Smooth muscle cell (in vitro differentiated cells): ENCODE measurements around the gene CCDC63. TPM values are rescaled to one million over a fixed set of nuclear protein-coding genes. Genes with fewer than 3 reads are reported as not detected.

ENCODE experiments used
- DNase-seq: peaks from one replicate; lab custom pipeline; 2025; ENCODE audit not compliant: unreplicated experiment; lab: John Stamatoyannopoulos, UW
- H2AFZ ChIP-seq: fragments of 200-600 bp; sonication (generic); 2 replicates; pipeline ENCODE4 v1.6.0; 2016; ENCODE audit warnings: antibody characterized with exemption, low read depth, mild to moderate bottlenecking
- H3F3A ChIP-seq: fragments of 200-600 bp; sonication (generic); 2 replicates; pipeline ENCODE4 v1.6.0; 2017; ENCODE audit warnings: antibody characterized with exemption, low read depth
- H3K27ac ChIP-seq: fragments of 200-600 bp; sonication (generic); 2 replicates; pipeline ENCODE4 v1.5.1; 2016; ENCODE audit warnings: low read depth, mild to moderate bottlenecking
- H3K27me3 ChIP-seq: fragments of 200-600 bp; sonication (generic); 2 replicates; pipeline ENCODE4 v1.6.1; 2016; ENCODE audit warnings: low read depth, mild to moderate bottlenecking
- H3K36me3 ChIP-seq: fragments of 200-600 bp; sonication (generic); 2 replicates; pipeline ENCODE4 v1.5.1; 2016; ENCODE audit warnings: low read depth
- H3K4me1 ChIP-seq: fragments of 200-600 bp; sonication (generic); 2 replicates; pipeline ENCODE4 v1.5.1; 2016; ENCODE audit warnings: low read depth
- H3K4me2 ChIP-seq: fragments of 200-600 bp; sonication (generic); 2 replicates; pipeline ENCODE4 v1.6.0; 2016; ENCODE audit warnings: mild to moderate bottlenecking
- H3K4me3 ChIP-seq: fragments of 200-600 bp; sonication (generic); 2 replicates; pipeline ENCODE4 v1.5.1; 2016; ENCODE audit warnings: mild to moderate bottlenecking
- H3K79me2 ChIP-seq: fragments of 200-600 bp; sonication (generic); 2 replicates; pipeline ENCODE4 v1.6.0; 2016; ENCODE audit warnings: low read depth, mild to moderate bottlenecking
- H3K9ac ChIP-seq: fragments of 200-600 bp; sonication (generic); 2 replicates; pipeline ENCODE4 v1.6.0; 2016; ENCODE audit warnings: low read depth
- H3K9me3 ChIP-seq: fragments of 200-600 bp; sonication (generic); replicated peaks from 2 replicates; pipeline ENCODE4 v1.5.1; 2016; ENCODE audit warnings: low read depth
- H4K20me1 ChIP-seq: fragments of 200-600 bp; sonication (generic); 2 replicates; pipeline ENCODE4 v1.6.0; 2016; ENCODE audit warnings: low read depth
- CTCF ChIP-seq: fragments of 200-600 bp; sonication (generic); IDR thresholded peaks from 2 replicates; pipeline ENCODE4 v1.5.1; 2017; ENCODE audit warnings: borderline replicate concordance, mild to moderate bottlenecking, antibody characterized with exemption; ENCODE audit not compliant: insufficient read depth, poor library complexity, severe bottlenecking
- WGBS: methylation state at CpG from one replicate; pipeline ENCODE4 v1.1.7; 2016; ENCODE audit warnings: low lambda C conversion rate; 5-methylcytosine and 5-hydroxymethylcytosine counted together
- polyA plus RNA-seq: library from polyadenylated mRNA; unstranded; fragments of >200 nt; fragmentation: Nextera tagmentation; extraction: Ambion mirVana; gene quantifications from 2 replicates; pipeline ENCODE4 v1.2.1, GENCODE V29; 2016
- total RNA-seq: library from RNA; depleted of rRNA; stranded (reverse); fragments of >200 nt; gene quantifications from 2 replicates; pipeline ENCODE4 v1.2.3, GENCODE V29; 2014

Gene CCDC63
- total and polyA plus RNA-seq, 2 experiments from 2014 or later = not detected

- WGBS = 95% methylated on average over 16 of the region's 16 CpGs
These were observed 86.7 kb downstream of the CCDC63 start for GRCh38 chr12:110933326-110933974.

GRCh38 chr12:110934093-110934852 is 87.5 kb downstream of the CCDC63 start:
- Histone ChIP-seq H3K79me2 (no peaks in the 10 kb centered on the region), H3K4me3 (no peak overlapping the region)

More at GRCh38 chr12:110933326-110933974, 86.7 kb downstream of the CCDC63 start:
- H3K4me3 ChIP-seq = no peak overlapping the region
- no peak overlapping the region for H2AFZ ChIP-seq
- no peak for DNase-seq
- H3K27ac ChIP-seq = no peak overlapping the region
- H3K9me3 ChIP-seq = no peaks in the 10 kb centered on the region
- no peaks in the 10 kb centered on the region for H3K36me3 ChIP-seq
- H3F3A ChIP-seq = no peaks in the 10 kb centered on the region
- TF ChIP-seq CTCF = no peak
- peaks cover 10% of the 10 kb centered on the region for H3K27me3 ChIP-seq
- H3K4me1 ChIP-seq = no peaks in the 10 kb centered on the region
- H4K20me1 ChIP-seq = no peaks in the 10 kb centered on the region
- H3K9ac ChIP-seq = no peak overlapping the region
- no peaks in the 10 kb centered on the region for H3K79me2 ChIP-seq
- no peak overlapping the region for H3K4me2 ChIP-seq

GRCh38 chr12:110935588-110935987 is 88.8 kb downstream of the CCDC63 start:
- Histone ChIP-seq H3F3A (no peaks in the 10 kb centered on the region), H2AFZ (no peak overlapping the region), H3K79me2 (no peaks in the 10 kb centered on the region), H3K9me3 (no peaks in the 10 kb centered on the region), H4K20me1 (no peaks in the 10 kb centered on the region), H3K4me1 (no peaks in the 10 kb centered on the region), H3K27me3 (peaks cover 10% of the 10 kb centered on the region), H3K4me2 (no peak overlapping the region), H3K27ac (no peak overlapping the region), H3K9ac (no peak overlapping the region), H3K36me3 (no peaks in the 10 kb centered on the region), H3K4me3 (no peak overlapping the region)
- WGBS = 83% methylated on average over 4 of the region's 4 CpGs
- TF ChIP-seq CTCF = no peak
- DNase-seq = no peak

More at GRCh38 chr12:110934093-110934852, 87.5 kb downstream of the CCDC63 start:
- H3K9me3 ChIP-seq = no peaks in the 10 kb centered on the region
- no peaks in the 10 kb centered on the region for H4K20me1 ChIP-seq
- no peak overlapping the region for H3K27ac ChIP-seq
- peaks cover 10% of the 10 kb centered on the region for H3K27me3 ChIP-seq
- no peaks in the 10 kb centered on the region for H3F3A ChIP-seq
- H3K4me1 ChIP-seq = no peaks in the 10 kb centered on the region
- H3K36me3 ChIP-seq = no peaks in the 10 kb centered on the region
- no peak for TF ChIP-seq CTCF
- H3K9ac ChIP-seq = no peak overlapping the region
- WGBS = 57% methylated on average over 3 of the region's 3 CpGs
- H3K4me2 ChIP-seq = no peak overlapping the region
- no peak for DNase-seq
- no peak overlapping the region for H2AFZ ChIP-seq
